Measurements from ENCODE around the gene CLIC2.
"Not testable (repeated sequence)": the region's sequence is repeated elsewhere in the genome, so short reads cannot be mapped to it uniquely, and the experiment has no call there.

Gene CLIC2

DNA sequence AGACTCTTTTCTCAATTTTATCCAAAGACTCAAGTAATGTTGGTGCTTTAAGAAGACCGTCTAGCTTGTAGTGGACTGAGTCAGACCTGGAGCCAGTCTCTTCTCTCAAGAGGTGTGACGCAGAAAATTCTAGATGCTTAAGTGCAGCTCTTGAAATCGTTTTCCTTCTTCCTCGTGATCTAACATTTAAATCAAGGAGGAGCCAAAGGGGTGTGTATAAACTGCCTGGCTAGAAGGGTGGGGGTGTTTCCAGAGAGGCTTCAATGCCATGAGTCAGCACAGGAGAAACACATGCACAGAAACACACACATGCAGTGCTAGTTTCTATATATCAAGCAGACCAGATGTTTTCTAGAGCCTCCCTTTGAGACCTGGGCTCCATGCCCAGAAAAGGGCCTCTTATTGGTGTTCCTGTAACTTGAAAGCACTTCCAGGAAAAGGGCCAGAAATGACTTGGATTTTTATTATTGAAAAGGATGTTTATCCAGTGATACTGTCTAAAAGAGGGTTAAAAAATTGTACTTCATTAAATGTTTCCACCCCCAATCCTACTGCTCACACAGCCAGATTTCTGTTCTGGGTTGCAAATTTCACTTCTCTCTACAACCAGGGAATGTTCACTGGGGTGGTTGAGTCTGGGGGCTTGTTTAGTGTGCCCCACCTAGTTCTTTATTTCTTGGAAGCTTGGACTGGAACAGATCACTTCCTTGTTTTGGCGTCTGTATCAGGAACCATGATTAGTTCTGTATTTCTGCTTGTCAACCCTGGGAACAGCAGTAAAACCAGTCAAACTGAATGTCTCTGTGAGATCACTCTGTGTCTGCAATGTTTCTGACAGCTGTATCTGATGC lies at the start of gene CLIC2:
TSS of gene CLIC2 (minus strand) at position 129 of the 851 bp plus-strand sequence. CDS start 187 bp downstream, outside the sequence.
- DNase-seq (ENCODE audit: low spot score) = no peak

DNA sequence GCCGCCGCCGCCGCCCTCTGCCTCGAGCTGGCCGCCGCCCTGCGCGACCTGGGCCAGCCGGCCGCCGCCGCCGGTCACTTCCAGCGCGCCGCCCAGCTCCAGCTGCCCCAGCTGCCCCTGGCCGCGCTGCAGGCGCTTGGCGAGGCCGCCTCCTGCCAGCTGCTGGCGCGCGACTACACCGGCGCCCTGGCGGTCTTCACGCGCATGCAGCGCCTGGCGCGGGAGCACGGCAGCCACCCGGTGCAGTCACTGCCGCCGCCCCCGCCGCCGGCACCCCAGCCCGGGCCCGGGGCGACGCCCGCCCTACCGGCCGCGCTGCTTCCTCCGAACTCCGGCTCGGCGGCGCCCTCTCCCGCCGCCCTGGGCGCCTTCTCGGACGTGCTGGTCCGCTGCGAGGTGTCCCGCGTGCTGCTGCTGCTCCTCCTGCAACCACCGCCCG lies 48.1 kb upstream of the CLIC2 start:
- not testable (repeated sequence) for DNase-seq (ENCODE audit: low spot score)

DNA sequence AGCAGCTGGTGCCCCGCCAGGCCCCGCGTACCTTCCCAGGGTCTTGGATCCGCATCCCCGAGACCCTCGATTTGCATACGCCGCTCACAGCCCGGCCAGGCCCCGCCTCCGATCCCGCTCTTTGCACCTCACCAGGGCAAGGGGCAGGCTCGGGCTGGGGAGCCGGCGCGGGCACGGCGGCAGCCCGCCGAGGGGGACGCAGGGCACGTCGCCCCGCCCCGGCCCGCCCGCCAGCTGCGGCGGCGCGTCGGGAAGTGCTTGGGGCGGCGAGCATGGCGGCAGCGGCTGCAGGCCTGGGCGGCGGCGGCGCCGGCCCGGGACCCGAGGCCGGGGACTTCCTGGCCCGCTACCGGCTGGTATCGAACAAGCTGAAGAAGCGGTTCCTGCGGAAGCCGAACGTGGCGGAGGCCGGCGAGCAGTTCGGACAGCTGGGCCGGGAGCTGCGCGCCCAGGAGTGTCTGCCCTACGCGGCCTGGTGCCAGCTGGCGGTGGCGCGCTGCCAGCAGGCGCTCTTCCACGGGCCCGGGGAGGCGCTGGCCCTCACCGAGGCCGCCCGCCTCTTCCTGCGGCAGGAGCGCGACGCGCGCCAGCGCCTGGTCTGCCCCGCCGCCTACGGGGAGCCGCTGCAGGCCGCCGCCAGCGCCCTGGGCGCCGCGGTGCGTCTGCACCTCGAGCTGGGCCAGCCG lies 47.6 kb upstream of the CLIC2 start, which contains the start of gene F8A2:
TSS of gene F8A2 (plus strand) at position 253 of the 686 bp plus-strand sequence. CDS start at position 273, 20 bp downstream.
- DNase-seq (ENCODE audit: low spot score) = not testable (repeated sequence)

GRCh38 chrX:155379802-155380201 lies 45.4 kb upstream of the CLIC2 start:
- not testable (repeated sequence) for DNase-seq (ENCODE audit: low spot score)

DNA sequence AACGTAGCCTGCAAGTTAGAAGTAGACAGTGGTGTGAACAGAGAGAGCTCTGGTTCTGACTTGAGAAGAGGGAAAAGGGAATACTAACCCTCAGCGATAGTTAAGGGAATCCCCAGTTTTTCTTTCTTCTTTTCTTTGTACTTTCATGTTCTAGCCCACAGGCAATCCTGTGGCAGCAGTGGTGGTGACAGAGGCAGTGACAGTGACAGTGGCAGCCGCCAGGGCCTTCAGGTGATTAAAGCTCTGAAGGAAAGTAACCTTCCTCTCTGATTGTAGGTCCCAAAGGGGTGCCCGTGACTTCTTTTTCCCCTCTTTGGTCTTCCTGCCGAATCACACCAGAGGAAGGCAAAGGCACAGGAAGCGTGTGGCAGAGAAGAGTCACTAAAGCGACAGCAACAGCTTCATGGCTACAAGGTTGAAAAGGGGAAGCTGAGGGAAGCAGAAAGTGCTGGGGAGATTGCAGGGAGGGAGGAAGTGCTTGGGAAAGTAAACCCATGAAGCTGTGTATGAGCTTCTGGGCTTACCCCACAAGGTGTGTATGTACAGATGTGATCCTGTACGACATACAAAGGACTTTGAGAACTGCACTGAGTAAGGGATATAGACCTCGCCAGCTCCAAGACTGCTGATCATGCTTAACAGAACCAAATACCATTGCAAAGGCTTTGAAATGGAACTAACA lies 39.5 kb upstream of the CLIC2 start:
- DNase-seq (ENCODE audit: low spot score) = not testable (repeated sequence)

DNA sequence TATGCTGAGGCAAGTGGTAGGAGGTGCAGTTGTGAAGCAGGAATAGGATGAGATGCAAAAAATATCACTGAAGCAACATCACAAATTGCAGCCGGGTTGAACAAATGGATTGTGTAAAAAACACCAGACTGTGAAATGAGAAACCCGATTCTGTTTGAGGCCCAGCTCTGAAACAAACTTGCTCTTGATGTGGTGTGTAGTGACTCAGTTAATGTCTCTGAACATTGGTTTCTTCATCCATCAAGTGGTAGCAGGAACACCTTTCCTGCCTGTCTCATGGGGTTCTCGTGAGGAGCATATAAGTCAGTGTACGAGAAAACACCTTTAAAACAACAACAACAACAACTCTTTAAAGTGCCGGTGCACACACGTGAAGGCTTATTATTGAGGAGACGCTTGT lies 29.3 kb upstream of the CLIC2 start:
- DNase-seq (ENCODE audit: low spot score) = not testable (repeated sequence)

- not testable (repeated sequence) for DNase-seq (ENCODE audit: low spot score)
These were observed 15.0 kb upstream of the CLIC2 start for GRCh38 chrX:155349448-155349847.

DNA sequence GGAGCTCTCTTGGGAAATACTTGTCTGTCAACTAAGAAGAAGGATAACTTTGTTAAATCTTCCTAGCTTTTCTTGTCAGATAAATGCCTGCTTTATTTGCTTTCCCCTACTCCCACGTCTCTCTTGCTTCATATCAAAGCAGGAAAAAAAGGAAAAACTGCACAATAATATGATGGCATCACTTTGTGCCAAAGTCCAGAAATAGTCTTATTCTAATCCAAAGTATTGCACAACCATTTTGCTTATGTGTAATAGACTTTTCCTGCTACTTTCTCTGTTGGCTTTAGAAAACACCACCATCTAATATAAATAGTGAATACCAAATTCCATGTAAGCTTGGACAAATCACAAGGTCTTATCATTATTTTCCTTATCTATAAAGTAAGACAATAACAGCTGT lies 11.3 kb upstream of the CLIC2 start:
- not testable (repeated sequence) for DNase-seq (ENCODE audit: low spot score)

- not testable (repeated sequence) for DNase-seq (ENCODE audit: low spot score)
These were observed 911 bp upstream of the CLIC2 start for GRCh38 chrX:155335337-155335712.

- no peak for DNase-seq (ENCODE audit: low spot score)
These were observed 792 bp downstream of the CLIC2 start for GRCh38 chrX:155333544-155334100.

GRCh38 chrX:155330992-155331391 lies 3.4 kb downstream of the CLIC2 start:
- DNase-seq (ENCODE audit: low spot score) = no peak

DNA sequence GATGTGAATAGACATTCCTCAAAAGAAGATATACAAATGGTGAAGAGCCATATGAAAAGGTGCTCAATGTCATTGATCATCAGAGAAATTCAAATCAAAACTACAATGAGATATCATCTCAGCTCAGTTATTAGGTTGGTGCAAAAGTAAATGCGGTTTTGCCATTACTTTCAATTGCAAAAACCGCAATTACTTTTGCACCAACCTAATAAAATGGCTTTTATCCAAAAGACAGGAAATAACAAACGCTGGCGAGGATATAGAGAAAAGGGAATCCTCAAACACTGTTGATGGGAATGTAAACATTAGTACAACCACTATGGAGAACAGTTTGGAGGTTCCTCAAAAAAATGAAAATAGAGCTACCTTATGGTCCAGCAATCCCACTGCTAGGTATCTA lies 5.1 kb downstream of the CLIC2 start:
- DNase-seq (ENCODE audit: low spot score) = no peak

DNA sequence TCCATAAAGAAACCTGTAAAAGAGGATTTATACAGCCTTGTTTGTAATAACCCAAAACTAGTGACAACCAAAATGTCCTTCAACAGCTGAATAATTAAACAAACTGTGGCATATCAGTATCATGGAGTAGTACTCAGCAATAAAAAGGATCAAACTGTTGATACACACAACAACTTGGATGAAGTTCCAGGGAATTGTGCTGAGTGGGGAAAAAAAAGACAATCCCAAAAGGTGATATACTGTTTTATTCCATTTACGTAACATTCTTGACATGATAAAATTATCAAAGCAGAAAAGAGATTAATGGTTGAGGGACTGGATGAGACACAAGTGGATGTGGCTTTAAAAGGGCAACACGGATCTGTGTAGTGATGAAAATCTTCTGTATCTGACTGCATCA lies 7.8 kb downstream of the CLIC2 start:
- no peak for DNase-seq (ENCODE audit: low spot score)

DNA sequence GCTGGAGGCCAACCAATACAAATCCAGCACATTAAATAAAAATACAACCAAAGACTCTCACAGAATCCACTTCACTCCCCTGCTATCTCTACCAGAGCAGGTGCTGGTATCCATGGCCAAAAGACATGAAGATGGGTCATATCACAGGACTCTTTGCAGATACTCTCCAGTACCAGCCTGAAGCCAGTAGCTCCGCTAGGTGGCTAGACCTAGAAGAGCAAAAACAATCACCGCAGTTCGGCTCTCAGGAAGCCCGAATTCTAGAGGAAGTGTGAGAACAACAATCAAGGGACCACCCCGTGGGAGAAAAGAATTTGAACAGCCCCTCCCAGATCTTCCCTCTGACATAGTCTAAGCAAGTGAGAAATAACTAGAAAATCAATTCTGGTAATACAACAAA lies 20.2 kb downstream of the CLIC2 start:
- DNase-seq (ENCODE audit: low spot score) = no peak

DNA sequence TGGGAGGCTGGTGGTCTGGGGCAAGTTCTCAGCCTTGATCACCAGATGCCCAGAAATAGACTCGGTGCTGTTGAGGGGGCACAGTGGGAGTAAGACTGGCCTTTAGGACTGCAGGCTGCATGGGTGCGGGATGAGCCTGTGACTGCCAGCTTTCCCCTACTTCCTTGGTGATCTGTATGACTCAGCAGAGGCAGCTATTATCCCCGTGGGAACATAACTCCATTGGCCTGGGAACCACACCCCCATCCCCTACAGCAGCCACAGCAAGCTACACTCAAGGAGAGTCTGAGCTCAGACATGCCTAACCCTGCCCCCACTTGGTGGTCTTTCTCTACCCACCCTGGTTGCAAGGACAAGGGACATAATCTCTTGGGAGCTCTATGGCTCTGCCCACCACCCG lies 20.6 kb downstream of the CLIC2 start:
- DNase-seq (ENCODE audit: low spot score) = no peak

DNA sequence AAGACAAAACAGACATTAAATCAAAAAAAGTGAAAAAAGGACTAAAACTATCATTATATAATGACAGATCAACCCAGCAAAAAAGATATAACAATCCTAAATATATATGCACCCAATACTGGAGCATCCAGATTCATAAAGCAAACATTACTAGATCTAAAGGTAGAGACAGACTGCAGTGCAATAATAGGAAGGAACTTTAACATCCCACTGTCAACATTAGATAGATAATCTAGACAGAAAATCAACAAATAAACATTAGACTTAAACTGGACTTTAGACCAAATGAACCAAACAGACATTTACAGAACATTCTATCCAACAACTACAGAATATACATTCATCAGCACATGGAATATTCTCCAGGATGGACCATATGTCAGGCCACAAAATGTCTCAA lies 40.6 kb downstream of the CLIC2 start:
- no peak for DNase-seq (ENCODE audit: low spot score)

GRCh38 chrX:155279873-155280272 lies 54.5 kb downstream of the CLIC2 start:
- no peak for DNase-seq (ENCODE audit: low spot score)

- no peak for DNase-seq (ENCODE audit: low spot score)
These were observed 63.4 kb downstream of the CLIC2 start for GRCh38 chrX:155270969-155271368.

GRCh38 chrX:155267995-155268394 lies 66.4 kb downstream of the CLIC2 start:
- not testable (repeated sequence) for DNase-seq (ENCODE audit: low spot score)

DNA sequence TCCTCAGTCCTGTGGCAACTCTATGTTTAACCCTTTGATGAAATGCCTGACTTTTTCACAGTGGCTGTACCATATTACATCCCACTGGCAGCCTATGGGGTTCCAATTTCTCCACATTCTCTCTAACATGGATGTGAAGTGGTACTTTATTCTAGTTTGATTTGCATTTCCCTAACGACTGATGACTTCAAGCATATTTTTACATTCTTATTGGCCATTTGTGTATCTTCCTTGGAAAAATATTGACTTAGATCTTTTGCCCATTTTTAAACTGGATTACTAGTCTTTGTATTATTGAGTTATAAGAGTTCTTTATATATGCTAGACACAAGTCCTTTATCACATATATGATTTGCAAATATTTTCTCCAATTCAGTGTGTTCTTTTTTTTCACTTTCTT lies 68.0 kb downstream of the CLIC2 start:
- DNase-seq (ENCODE audit: low spot score) = no peak

DNA sequence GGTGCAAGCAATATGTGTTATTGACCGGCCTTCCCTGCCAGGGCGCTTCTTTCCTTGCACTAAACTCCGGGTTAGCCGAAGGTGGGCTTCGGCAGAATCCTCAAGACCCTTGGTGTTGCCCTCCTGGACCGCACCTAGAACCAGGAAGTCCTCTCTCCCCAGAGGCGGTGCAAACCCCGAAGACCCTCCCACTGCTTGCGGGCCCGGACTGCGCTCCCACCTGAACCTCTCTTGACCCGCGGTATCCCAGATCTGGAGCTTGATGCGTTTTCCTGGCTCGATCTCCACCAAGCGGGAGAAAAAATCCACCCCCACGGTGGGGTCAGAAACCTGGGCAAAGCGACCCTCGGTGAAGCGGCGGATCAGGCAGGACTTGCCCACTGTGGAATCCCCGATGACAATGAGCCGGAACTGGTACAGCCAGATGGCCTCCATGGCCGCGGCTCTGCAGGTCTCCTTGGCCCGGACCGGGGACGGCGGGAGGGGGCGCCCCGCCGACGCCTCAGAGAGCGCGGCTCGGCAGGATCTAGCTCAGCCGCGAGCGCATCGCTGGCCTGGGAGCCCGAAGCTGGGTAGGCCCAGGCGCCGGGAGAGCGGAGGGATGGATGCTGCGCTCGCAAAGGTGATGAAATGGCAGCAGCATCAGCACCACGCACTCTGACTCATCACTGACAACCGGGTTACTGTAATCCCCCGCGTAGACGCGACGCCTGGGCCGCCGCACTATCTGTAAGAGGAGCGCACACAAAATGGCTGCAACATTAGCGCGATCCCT lies 70.4 kb downstream of the CLIC2 start, which contains the start of gene RAB39B:
TSS of gene RAB39B (minus strand) at position 638 of the 775 bp plus-strand sequence. CDS start at position 435, 203 bp downstream.
- peak; percentile 70 for DNase-seq (ENCODE audit: low spot score)
